ENCODE results near the gene SLIT3. TPM values are rescaled to one million over a fixed set of nuclear protein-coding genes. Genes with fewer than 3 reads are reported as not detected.

Gene SLIT3
- total RNA-seq, 4 donors from 2014 or later = 0.72 to 37.4 (median 5.3) TPM

DNA sequence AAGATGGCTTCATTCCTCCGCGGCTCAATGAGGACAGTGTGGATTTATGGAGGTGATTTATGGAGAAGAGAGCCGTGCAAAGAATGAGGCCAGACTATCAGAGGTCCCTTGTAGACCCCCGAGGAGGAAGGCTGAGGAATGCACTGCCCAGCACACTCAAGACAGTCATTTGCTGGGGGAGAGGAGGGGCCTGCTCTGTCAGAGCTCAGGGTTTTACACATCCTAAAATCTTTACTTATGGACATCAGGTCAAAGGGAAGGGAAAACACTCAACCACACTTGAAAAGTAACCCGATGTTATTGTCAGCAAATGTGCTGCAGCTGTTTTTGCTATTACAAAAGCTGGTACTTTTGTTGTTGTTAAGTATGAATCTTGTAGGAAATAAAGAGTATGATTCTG is 289.5 kb downstream of the SLIT3 start:
- Histone ChIP-seq H3K9me3 (no peaks in the 10 kb centered on the region), H3K27me3 (no peaks in the 10 kb centered on the region), H3K4me3 (no peak overlapping the region), H3K4me1 (peaks cover 0 to 16% (median 3%) of the 10 kb centered on the region in 3 donors), H3K27ac (peak overlapping the region in 1 of 4 donors; percentile 10), H3K36me3 (no peaks in the 10 kb centered on the region)
- WGBS, 2 donors = 82 to 84% methylated on average over 5 of the region's 5 CpGs
- no peak for TF ChIP-seq POLR2A (IDR thresholded peaks at IDR 0.05)
- TF ChIP-seq, protein P1, sequence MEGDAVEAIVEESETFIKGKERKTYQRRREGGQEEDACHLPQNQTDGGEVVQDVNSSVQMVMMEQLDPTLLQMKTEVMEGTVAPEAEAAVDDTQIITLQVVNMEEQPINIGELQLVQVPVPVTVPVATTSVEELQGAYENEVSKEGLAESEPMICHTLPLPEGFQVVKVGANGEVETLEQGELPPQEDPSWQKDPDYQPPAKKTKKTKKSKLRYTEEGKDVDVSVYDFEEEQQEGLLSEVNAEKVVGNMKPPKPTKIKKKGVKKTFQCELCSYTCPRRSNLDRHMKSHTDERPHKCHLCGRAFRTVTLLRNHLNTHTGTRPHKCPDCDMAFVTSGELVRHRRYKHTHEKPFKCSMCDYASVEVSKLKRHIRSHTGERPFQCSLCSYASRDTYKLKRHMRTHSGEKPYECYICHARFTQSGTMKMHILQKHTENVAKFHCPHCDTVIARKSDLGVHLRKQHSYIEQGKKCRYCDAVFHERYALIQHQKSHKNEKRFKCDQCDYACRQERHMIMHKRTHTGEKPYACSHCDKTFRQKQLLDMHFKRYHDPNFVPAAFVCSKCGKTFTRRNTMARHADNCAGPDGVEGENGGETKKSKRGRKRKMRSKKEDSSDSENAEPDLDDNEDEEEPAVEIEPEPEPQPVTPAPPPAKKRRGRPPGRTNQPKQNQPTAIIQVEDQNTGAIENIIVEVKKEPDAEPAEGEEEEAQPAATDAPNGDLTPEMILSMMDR (IDR thresholded peaks at IDR 0.05) = no peak
- DNase-seq = no peak
- intact Hi-C loops (cut with DNase I) = no loop called here

DNA sequence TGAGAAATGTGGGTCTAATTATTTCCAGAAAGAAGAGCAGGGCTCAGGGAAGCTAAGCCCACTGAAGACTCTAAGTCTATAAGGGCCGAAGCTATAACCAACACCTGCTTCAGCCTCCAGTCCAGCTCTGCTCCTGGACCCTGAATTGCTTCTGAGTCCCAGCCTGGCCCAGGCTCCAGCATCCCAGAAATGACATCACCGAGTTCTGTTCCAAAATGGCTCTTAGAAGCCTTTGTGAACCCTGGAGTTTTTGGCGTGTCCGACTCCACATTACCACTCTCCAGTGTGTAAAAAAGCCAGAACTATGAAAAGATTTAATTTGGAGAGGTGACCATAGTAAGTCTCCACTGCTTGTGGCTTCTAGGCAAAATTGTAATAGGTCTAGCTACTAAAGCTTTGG is 289.9 kb downstream of the SLIT3 start:
- Histone ChIP-seq H3K4me3 (no peak overlapping the region), H3K27me3 (no peaks in the 10 kb centered on the region), H3K4me1 (peaks cover 0 to 18% (median 3%) of the 10 kb centered on the region in 3 donors), H3K27ac (peak overlapping the region in 1 of 4 donors; percentile 10), H3K9me3 (no peaks in the 10 kb centered on the region), H3K36me3 (no peaks in the 10 kb centered on the region)
- intact Hi-C loops (cut with DNase I) = no loop called here
- TF ChIP-seq POLR2A (IDR thresholded peaks at IDR 0.05) = no peak
- TF ChIP-seq, protein P1 (IDR thresholded peaks at IDR 0.05) = no peak
- WGBS, 2 donors = 69 to 84% methylated on average over 4 of the region's 4 CpGs
- DNase-seq = no peak

DNA sequence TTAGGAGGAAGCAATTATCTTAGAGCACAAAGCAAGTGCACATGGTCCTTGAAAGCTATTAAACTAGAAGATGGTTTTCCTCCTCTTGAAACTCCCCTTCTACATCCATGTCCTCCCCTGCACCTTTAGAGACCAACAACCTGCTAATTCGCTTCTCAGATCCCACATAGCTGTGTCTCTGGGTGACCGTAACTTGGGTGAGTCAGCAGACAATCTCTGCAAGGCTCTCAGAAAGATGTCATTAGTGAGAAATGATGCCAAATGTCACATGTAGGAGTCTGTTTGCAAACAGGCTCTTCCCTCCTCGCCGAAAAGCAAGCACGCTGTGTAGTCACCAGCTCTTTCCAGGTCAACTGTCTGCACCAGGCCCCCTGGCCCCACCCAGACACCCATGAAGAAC is 291.8 kb downstream of the SLIT3 start:
- 62 to 85% methylated on average over 5 of the region's 5 CpGs for WGBS, 2 donors
- no peak for DNase-seq
- peaks cover 0 to 26% (median 3%) of the 10 kb centered on the region in 3 donors for H3K4me1 ChIP-seq

DNA sequence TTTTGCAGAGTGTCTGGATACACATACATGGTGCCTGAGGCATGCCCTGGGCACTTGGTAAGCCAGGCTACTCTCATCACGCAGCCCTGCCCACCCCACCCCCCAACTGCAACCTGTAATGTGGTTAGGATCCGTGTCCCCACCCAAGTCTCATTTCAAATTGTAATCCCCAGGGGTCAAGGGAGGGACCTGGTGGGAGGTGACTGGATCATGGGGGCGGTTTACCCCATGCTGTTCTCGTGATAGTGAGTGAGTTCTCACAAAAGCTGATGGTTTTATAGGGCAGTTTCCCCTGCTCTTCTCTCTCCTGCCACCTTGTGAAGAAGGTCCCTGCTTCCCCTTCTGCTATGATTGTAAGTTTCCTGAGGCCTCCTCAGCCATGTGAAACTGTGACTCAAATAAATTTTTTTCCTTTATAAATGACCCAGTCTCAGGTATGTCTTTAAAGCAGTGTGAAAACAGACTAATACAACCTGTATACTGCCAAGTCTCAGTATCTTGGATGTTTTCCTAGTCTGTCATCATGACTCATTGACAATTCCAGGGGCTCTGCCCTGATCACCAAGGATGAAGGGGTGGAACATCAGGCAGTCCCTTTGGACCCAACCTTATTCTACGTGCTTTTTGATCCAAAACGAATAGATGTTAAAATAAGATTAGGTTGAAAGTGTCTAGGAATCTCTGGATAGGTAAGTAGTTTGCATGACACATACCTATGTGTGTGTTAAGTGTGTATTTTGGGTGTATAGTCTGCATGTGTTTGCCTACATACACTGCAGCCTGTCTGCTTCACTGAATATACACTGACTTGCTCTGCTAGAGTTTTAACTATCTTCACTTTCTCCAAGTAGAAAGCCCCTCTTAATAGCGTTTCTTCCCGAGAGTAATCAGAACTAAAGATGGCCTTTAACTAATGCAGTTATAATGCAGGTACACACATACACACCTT is 293.8 kb downstream of the SLIT3 start:
- intact Hi-C loops (cut with DNase I) = no loop called here
- Histone ChIP-seq H3K36me3 (no peaks in the 10 kb centered on the region), H3K27ac (no peak overlapping the region), H3K9me3 (no peaks in the 10 kb centered on the region), H3K4me1 (peaks cover 0 to 36% (median 3%) of the 10 kb centered on the region in 3 donors), H3K27me3 (peaks cover 0 to 3% (median 0%) of the 10 kb centered on the region in 4 donors), H3K4me3 (no peak overlapping the region)
- no peak for DNase-seq
- TF ChIP-seq, protein P1 (IDR thresholded peaks at IDR 0.05) = no peak
- no peak for TF ChIP-seq POLR2A (IDR thresholded peaks at IDR 0.05)
- WGBS, 2 donors = 68 to 74% methylated on average over 5 to 6 of the region's 8 CpGs

More for the DNA sequence above, 291.8 kb downstream of the SLIT3 start:
- H3K27ac ChIP-seq = no peak overlapping the region
- H3K4me3 ChIP-seq = no peak overlapping the region
- no peaks in the 10 kb centered on the region for H3K9me3 ChIP-seq
- H3K27me3 ChIP-seq = no peaks in the 10 kb centered on the region
- TF ChIP-seq, protein P1 (IDR thresholded peaks at IDR 0.05) = no peak
- TF ChIP-seq POLR2A (IDR thresholded peaks at IDR 0.05) = no peak
- H3K36me3 ChIP-seq = no peaks in the 10 kb centered on the region
- intact Hi-C loops (cut with DNase I) = no loop called here

DNA sequence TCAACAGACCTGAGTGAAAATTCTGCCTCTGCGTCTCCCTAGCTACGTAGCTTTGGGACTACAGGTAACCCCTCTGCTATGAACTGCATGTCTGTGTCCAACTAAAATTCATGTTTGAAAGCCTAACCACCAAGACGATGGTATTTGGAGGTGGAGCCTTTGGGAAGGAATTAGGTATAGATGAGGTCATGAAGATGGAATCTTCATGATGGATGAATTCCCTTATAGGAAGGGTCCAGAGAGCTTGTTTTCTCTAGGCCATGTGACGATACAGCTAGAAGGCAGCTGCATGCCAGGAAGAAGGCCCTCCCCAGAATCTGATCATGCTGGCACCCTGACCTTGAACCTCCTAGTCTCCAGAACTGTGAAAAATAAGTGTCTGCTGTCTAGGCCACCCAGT is 296.4 kb downstream of the SLIT3 start:
- Histone ChIP-seq H3K27ac (peak overlapping the region; percentile 1 to 61 (median 42)), H3K27me3 (peaks cover 0 to 4% (median 0%) of the 10 kb centered on the region in 4 donors), H3K4me1 (peaks cover 0 to 36% (median 3%) of the 10 kb centered on the region in 3 donors), H3K4me3 (no peak overlapping the region), H3K9me3 (no peaks in the 10 kb centered on the region), H3K36me3 (no peaks in the 10 kb centered on the region)
- no peak for TF ChIP-seq POLR2A (IDR thresholded peaks at IDR 0.05)
- TF ChIP-seq, protein P1 (IDR thresholded peaks at IDR 0.05) = no peak
- no peak for DNase-seq
- intact Hi-C loops (cut with DNase I) = no loop called here
- WGBS, 2 donors = 73 to 76% methylated on average over 4 of the region's 4 CpGs
